ENCODE results near the gene RBM47.

DNA sequence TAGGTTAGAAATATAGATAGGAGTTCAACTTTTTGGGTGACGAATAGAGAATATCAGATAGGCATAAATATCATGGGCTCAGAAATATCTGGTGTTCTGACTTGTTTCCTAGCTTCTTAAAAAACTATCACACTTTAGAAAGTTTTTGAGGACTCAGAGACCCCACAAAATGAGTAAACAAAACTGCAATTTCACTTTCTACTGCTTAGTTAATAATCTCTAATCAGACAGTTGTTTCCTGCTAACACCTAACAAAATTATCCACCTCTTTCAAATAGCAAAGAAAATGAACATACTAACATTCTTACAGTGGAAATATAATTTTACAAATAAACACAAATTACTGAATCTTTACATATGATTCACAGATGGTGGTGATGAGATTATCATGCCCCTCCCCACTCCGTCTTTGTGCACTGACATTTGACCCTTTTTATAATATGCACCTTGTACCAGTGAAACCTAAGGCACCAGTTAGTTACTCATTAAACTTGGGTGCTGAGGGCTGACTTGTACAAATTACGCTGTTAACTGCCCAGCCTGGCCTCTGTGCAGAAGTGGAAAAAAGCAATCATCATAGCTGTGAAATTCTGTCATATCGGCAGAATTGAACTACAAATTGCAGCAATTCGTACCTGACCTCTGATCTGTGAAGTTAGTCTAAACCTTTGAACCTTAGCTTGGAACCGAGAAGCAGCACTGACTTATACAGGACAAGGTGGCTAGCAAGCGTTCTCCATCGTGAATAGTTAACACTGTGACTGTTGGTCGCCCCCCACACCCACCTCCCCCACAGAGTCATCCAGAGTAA, 155.9 kb downstream of the RBM47 start:
- TF ChIP-seq, protein P1, sequence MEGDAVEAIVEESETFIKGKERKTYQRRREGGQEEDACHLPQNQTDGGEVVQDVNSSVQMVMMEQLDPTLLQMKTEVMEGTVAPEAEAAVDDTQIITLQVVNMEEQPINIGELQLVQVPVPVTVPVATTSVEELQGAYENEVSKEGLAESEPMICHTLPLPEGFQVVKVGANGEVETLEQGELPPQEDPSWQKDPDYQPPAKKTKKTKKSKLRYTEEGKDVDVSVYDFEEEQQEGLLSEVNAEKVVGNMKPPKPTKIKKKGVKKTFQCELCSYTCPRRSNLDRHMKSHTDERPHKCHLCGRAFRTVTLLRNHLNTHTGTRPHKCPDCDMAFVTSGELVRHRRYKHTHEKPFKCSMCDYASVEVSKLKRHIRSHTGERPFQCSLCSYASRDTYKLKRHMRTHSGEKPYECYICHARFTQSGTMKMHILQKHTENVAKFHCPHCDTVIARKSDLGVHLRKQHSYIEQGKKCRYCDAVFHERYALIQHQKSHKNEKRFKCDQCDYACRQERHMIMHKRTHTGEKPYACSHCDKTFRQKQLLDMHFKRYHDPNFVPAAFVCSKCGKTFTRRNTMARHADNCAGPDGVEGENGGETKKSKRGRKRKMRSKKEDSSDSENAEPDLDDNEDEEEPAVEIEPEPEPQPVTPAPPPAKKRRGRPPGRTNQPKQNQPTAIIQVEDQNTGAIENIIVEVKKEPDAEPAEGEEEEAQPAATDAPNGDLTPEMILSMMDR (IDR thresholded peaks at IDR 0.05) = no peak
- no peak for TF ChIP-seq EZH2 (IDR thresholded peaks at IDR 0.05; ENCODE audit: borderline replicate concordance, insufficient read depth, low read depth, low read length, poor library complexity, severe bottlenecking)

All from B cell (primary cell).